Adipocyte (in vitro differentiated cells): ENCODE results near the gene SCUBE2.
"Not testable (repeated sequence)": the region's sequence is repeated elsewhere in the genome, so short reads cannot be mapped to it uniquely, and the experiment has no call there.

Experiments used
- DNase-seq: peaks from one replicate; pipeline ENCODE4 v3.0.0-alpha.2; 2015; ENCODE audit warnings: low read depth
- H3K27me3 ChIP-seq: replicated peaks from 2 replicates; pipeline ENCODE4 v1.7.0; 2013; ENCODE audit warnings: mild to moderate bottlenecking, low read length, moderate library complexity; ENCODE audit not compliant: control insufficient read depth, insufficient read depth
- H3K36me3 ChIP-seq: 2 replicates; pipeline ENCODE4 v1.7.0; 2013; ENCODE audit warnings: low read length, mild to moderate bottlenecking, moderate library complexity; ENCODE audit not compliant: control insufficient read depth, insufficient read depth, severe bottlenecking
- H3K4me1 ChIP-seq: 2 replicates; pipeline ENCODE4 v1.7.0; 2013; ENCODE audit warnings: mild to moderate bottlenecking, low read length, moderate library complexity; ENCODE audit not compliant: control insufficient read depth, insufficient read depth
- H3K4me3 ChIP-seq: 2 replicates; pipeline ENCODE4 v1.7.0; 2013; ENCODE audit warnings: mild to moderate bottlenecking, low read length, moderate library complexity
- H3K9ac ChIP-seq: 2 replicates; pipeline ENCODE4 v1.7.0; 2013; ENCODE audit warnings: mild to moderate bottlenecking, low read length, moderate library complexity
- H3K9me3 ChIP-seq: 2 replicates; pipeline ENCODE4 v1.7.0; 2013; ENCODE audit warnings: mild to moderate bottlenecking, low read length, moderate library complexity; ENCODE audit not compliant: control insufficient read depth

Gene SCUBE2

DNA sequence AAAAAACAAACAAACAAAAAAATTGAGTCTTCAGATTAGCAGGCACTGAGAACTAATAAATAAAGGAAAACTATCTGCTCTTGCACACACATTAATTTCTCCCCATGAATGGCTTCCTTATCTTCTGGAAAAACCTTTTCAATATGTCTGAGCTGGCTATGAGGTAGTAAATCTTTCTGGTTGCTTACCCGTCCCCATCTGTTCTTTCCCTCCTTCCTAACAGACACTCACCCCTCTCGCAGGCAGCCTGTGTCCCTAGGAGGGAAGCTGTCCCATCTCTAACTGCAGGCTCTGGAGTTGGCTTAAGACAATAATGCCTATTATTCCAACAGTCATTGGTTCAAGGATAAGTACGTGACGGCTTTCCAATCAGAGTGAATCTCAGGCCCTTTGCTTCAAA lies 8.2 kb upstream of the SCUBE2 start:
- no peak for DNase-seq
- no peaks in the 10 kb centered on the region for H3K36me3 ChIP-seq
- H3K9ac ChIP-seq, result no peak overlapping the region
- no peaks in the 10 kb centered on the region for H3K27me3 ChIP-seq
- no peak overlapping the region for H3K4me3 ChIP-seq
- no peaks in the 10 kb centered on the region for H3K4me1 ChIP-seq
- no peaks in the 10 kb centered on the region for H3K9me3 ChIP-seq

DNA sequence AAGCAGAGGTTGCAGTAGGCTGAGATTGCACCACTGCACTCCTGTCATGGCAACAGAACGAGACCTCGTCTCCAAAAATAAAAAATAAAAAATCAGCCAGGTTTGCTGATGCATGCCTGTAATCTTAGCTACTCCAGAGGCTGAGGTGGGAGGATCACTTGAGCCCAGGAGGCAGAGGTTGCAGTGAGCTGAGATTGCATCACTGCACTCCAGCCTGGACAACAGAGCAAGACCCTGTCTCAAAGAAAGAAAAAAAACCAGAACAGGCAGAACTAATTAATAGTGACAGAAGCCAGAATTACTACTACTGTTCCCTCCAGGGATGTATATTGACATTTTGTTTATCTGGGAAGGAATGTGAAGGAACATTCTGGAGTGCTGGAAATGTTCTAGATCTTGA lies 7.1 kb upstream of the SCUBE2 start:
- H3K36me3 ChIP-seq, H3K27me3 ChIP-seq, DNase-seq, H3K9ac ChIP-seq, H3K4me3 ChIP-seq, H3K9me3 ChIP-seq, H3K4me1 ChIP-seq: not testable (repeated sequence)

DNA sequence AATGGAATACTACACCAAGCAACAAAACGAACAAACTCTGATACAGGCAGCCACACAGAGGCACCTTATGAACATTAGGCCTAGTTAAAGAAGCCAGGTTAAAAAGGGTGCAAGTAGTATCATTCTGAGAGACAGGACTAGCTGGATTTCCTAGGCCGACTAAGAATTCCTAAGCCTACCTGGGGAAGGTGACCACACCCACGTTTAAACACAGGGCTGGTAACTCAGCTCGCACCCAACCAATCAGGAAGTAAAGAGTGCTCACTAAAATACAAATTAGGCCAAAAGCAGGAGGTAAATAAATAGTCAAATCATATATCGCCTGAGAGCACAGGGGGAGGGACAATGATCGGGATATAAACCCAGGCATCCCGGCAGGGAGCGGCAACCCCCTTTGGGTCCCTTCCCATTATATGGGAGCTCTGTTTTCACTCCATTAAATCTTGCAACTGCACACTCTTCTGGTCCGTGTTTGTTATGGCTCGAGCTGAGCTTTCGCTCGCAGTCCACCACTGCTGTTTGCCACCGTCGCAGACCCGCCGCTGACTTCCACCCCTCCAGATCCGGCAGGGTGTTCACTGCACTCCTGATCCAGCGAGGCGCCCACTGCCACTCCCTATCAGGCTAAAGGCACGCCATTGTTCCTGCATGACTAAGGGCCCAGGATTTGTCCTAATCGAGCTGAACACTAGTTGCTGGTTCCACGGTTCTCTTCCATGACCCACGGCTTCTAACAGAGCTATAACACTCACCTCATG lies 6.0 kb upstream of the SCUBE2 start:
- H3K9me3 ChIP-seq, H3K4me3 ChIP-seq, H3K9ac ChIP-seq, H3K27me3 ChIP-seq, DNase-seq, H3K36me3 ChIP-seq, H3K4me1 ChIP-seq: not testable (repeated sequence)

DNA sequence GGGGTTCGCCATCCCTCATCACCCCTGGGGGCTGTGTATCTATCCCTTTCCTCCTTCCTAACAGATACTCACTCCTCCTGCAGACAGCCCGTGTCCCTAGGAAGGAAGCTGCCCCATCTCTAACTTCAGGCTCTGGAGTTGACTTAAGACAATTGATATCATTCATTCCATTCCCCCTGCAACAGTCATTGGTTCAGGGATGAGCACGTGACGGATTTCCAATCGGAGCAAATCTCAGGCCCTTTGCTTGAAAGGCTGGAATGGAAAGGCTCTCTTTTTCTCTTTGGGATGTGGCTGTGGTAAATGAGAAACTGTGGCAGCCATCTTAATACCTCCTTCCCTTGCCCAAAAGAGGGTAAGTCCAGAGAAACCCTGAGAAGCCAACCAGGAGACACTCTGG lies 5.0 kb upstream of the SCUBE2 start:
- H3K36me3 ChIP-seq, result no peaks in the 10 kb centered on the region
- peaks cover 6% of the 10 kb centered on the region for H3K27me3 ChIP-seq
- H3K9ac ChIP-seq, result no peak overlapping the region
- no peak overlapping the region for H3K4me3 ChIP-seq
- no peak for DNase-seq
- no peaks in the 10 kb centered on the region for H3K9me3 ChIP-seq
- H3K4me1 ChIP-seq, result no peaks in the 10 kb centered on the region

DNA sequence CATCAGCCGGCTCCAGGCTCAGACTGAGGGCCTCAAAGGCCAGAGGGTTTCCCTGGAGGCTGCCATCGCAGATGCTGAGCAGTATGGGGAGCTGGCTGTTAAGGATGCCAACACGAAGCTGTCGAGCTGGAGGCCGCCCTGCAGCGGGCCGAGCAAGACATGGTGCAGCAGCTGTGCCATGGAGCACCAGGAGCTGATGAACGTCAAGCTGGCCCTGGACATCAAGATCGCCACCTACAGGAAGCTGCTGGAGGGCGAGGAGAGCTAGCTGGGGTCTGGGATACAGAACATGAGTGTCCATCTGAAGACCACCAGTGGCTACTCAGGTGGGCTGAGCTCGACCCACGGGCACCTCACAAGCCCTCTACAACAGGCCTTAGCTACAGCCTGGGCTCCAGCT lies 4.0 kb upstream of the SCUBE2 start:
- Histone ChIP-seq H3K9me3 (no peaks in the 10 kb centered on the region), H3K4me1 (no peaks in the 10 kb centered on the region), H3K4me3 (no peak overlapping the region), H3K27me3 (peaks cover 6% of the 10 kb centered on the region), H3K36me3 (no peaks in the 10 kb centered on the region), H3K9ac (no peak overlapping the region)
- DNase-seq, result no peak

DNA sequence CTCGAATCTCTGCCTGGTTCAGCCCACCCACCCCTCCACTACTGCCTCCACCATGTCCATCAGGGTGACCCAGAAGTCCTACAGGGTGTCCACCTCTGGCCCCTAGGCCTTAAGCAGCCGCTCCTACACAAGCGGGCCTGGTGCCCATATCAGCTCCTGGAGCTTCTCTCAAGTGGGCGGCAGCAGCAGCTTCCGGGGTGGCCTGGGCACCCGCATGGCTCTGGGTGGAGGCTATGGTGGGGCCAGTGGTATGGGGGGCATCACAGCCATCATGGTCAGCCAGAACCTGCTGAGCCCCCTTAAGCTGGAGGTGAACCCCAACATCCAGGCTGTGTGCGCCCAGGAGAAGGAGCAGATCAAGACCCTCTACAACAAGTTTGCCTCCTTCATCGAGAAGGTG lies 3.0 kb upstream of the SCUBE2 start:
- no peak for DNase-seq
- no peak overlapping the region for H3K9ac ChIP-seq
- H3K27me3 ChIP-seq, result peaks cover 6% of the 10 kb centered on the region
- no peaks in the 10 kb centered on the region for H3K9me3 ChIP-seq
- H3K36me3 ChIP-seq, result no peaks in the 10 kb centered on the region
- H3K4me3 ChIP-seq, result no peak overlapping the region
- H3K4me1 ChIP-seq, result no peaks in the 10 kb centered on the region

DNA sequence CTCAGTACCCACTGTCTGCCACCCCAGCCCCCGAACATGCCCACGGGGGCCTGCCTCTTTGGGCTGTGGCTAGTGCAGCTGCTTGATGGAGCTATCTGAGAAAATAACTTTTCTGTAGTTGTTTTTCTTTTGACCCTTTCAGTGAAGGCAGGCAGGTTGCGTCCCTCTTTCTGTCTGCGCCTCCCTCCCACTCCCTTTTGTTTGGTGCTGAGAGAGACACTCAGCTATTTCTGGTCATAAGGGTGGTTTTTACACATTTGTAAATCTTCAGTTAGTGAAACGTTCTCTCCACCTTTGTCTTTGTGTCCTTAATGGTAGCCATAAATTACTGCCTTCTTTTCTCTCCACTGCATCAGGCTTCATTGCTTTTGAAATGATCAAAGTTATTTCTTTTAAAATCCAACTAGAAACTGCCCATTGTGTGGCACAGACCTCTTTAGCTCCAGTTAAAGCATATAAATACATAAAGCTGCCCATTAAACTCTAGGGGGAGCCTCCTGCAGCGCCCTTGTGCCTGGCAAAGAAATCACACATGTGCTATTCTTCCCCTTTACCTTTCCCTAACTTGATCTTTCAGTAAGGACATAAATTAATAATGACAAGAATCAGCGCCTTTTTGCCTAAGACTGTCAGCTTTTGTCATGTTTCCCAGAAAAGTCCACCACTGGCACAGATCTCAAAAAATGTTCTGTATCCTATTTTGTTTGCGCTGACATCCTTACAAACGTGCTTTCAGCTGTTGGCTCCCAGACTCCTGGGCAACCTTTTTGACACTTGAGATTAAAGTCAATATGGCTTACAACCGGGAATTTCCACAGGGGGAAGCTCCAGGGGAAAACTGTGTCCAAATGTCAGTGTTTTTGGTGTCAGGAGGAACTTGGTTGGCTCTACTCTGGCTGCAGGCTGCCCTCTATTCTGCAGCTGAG lies 1.7 kb upstream of the SCUBE2 start:
- H3K9ac ChIP-seq, result no peak overlapping the region

DNA sequence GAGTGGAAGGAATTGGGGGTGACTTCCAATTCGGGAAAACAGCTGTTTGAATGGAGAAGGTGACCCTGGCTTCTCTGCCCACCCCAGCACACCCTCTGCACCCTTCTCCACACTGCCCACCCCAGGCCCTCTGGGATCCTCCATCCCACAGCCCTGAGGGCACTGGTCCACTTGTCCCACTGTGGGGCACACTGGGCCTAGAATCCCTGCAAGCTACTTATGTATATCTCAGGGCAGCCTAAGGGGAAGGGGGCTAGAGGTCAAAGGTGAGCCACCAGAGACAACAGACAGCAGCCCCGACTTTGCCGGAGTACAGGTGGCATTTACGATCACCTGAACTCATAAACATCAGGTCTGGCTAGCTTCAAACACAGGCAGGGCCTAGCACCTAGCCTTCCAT lies 673 bp upstream of the SCUBE2 start:
- Histone ChIP-seq H3K4me1 (no peaks in the 10 kb centered on the region), H3K27me3 (peaks cover 6% of the 10 kb centered on the region), H3K36me3 (no peaks in the 10 kb centered on the region), H3K4me3 (peak overlapping the region; percentile 65), H3K9me3 (no peaks in the 10 kb centered on the region), H3K9ac (peak overlapping the region; percentile 39)
- no peak for DNase-seq

More for the DNA sequence above, 1.7 kb upstream of the SCUBE2 start:
- H3K27me3 ChIP-seq, result peaks cover 6% of the 10 kb centered on the region
- H3K4me3 ChIP-seq, result no peak overlapping the region
- H3K9me3 ChIP-seq, result no peaks in the 10 kb centered on the region
- DNase-seq, result peak; percentile 20
- no peaks in the 10 kb centered on the region for H3K36me3 ChIP-seq
- H3K4me1 ChIP-seq, result no peaks in the 10 kb centered on the region

DNA sequence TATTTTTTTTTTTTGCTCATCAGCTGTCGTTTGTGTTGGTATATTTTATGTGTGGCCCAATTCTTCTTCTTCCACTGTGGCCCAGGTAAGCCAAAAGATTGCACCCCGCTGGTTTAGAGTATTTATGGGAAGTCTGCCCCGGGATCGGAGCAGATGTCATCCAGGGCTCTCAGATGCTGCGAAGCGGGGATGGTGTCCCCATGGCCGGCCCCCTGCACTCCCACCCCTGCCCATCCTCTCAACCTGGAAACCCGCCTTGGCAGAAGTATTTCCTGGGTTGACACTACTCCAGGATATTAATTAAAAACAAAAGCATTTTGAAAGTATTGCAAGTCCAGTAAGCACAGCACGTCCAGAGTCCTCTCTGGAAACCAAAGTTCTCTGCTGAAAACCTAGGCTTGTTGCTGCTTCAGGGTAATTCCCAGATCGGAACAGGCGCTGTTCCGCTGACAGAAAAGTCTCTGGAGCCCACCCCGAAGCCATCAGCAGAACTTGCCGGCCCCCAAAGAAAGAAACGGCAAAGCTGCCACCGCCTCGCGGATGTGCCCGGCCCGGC lies 833 bp downstream of the SCUBE2 start:
- Histone ChIP-seq H3K9ac (peak overlapping the region; percentile 38), H3K9me3 (no peaks in the 10 kb centered on the region), H3K4me1 (no peaks in the 10 kb centered on the region), H3K4me3 (peak overlapping the region; percentile 69), H3K36me3 (no peaks in the 10 kb centered on the region), H3K27me3 (peaks cover 6% of the 10 kb centered on the region)
- DNase-seq, result no peak

DNA sequence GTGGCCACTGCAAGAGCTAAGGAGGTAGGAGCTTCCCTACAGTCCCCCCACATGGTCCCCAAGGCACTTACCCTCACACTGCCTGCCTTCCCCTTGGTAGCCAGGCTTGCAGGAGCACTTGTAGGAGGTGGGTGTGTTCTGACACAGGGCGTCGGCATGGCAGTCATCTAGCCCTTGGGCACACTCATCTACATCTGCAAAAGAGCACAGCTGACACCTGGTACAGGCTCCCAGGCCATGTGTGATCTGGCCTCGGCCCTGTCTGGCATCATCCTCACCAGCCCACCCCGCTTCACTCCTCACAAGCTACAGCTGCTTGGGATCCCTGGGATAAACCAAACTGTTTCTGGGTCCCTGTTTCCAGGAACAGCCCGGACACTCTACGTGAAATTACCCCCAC lies 1.8 kb downstream of the SCUBE2 start:
- peaks cover 6% of the 10 kb centered on the region for H3K27me3 ChIP-seq

DNA sequence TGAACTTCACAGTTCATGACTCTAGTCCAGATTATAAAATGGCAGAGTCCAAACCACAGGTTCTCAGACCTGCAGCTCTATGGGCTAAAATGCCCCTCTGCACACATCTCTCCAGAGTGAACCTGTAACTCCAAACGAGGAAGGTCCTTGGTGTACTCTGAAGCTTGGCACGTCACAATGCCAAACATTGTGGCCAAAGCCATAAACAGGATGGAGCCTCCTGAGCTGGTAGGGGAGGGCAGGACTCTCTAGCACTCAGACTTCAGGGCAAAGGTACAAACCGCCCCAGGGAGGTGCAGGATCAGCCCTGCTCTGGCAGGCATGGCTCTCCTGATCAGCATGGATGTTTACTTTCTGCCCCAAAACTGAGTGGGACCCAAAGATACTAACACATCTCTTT lies 2.3 kb downstream of the SCUBE2 start:
- H3K4me1 ChIP-seq, result no peaks in the 10 kb centered on the region
- DNase-seq, result no peak
- H3K4me3 ChIP-seq, result no peak overlapping the region
- no peaks in the 10 kb centered on the region for H3K9me3 ChIP-seq
- peaks cover 6% of the 10 kb centered on the region for H3K27me3 ChIP-seq
- H3K36me3 ChIP-seq, result no peaks in the 10 kb centered on the region
- no peak overlapping the region for H3K9ac ChIP-seq

More for the DNA sequence above, 1.8 kb downstream of the SCUBE2 start:
- DNase-seq, result no peak
- no peak overlapping the region for H3K9ac ChIP-seq
- no peaks in the 10 kb centered on the region for H3K9me3 ChIP-seq
- no peak overlapping the region for H3K4me3 ChIP-seq
- H3K36me3 ChIP-seq, result no peaks in the 10 kb centered on the region
- H3K4me1 ChIP-seq, result no peaks in the 10 kb centered on the region
